ENCODE data around the gene CLTA. TPM values are rescaled to one million over a fixed set of nuclear protein-coding genes. Genes with fewer than 3 reads are reported as not detected.
A peak's percentile ranks its signal among the peaks of the same experiment; 100 is the strongest.

Gene CLTA
- total RNA-seq, 1 donor from 2014 or later = 114 TPM

DNA sequence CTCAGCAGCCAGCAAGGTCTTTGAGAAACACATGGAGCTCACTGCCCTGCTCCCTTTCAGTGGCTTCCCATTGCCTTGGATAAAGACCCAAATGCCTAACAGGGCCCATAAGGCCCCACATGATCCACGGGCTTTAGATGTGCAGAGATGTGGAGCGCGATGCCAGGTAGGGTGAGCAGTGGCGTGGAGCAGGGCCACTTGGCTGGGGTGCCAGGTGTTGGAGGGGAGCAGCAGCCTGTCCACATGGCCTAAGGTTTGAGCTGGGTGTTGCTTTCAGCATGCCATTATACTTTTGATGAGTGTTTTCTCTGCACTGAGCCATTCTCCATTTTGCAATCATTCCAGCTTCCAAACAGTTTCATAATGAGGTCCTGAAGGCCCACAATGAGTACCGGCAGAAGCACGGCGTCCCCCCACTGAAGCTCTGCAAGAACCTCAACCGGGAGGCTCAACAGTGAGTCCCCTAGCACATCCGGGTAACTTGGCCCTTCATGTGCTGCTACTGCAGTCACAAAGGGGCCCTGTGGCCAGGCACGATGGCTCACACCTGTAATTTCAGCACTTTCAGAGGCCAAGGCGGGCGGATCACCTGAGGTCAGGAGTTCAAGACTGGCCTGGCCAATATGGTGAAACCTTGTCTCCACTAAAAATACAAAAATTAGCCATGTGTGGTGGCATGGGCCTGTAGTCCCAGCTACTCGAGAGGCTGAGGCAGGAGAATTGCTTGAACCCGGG lies 43.1 kb upstream of the CLTA start:
- Histone ChIP-seq H3K9ac (ENCODE audit: low read depth in 1 of 3, low read length in 3 of 3) (no peak overlapping the region), H3K27me3 (ENCODE audit: control insufficient read depth in 3 of 3, insufficient read depth in 3 of 3, low read length in 3 of 3) (no peaks in the 10 kb centered on the region), H3K36me3 (ENCODE audit: control insufficient read depth in 3 of 3, insufficient read depth in 3 of 3, low read length in 3 of 3) (peaks cover 0 to 4% (median 2%) of the 10 kb centered on the region in 3 donors), H3K4me3 (ENCODE audit: low read length in 3 of 3) (no peak overlapping the region), H3K27ac (ENCODE audit: low read depth, low read length) (no peak overlapping the region), H3K9me3 (ENCODE audit: control insufficient read depth in 3 of 3, low read length in 3 of 3) (peaks cover 0 to 3% (median 0%) of the 10 kb centered on the region in 3 donors), H3K4me1 (ENCODE audit: control insufficient read depth in 3 of 3, insufficient read depth in 3 of 3, low read length in 3 of 3) (peaks cover 24 to 33% (median 32%) of the 10 kb centered on the region in 3 donors)

DNA sequence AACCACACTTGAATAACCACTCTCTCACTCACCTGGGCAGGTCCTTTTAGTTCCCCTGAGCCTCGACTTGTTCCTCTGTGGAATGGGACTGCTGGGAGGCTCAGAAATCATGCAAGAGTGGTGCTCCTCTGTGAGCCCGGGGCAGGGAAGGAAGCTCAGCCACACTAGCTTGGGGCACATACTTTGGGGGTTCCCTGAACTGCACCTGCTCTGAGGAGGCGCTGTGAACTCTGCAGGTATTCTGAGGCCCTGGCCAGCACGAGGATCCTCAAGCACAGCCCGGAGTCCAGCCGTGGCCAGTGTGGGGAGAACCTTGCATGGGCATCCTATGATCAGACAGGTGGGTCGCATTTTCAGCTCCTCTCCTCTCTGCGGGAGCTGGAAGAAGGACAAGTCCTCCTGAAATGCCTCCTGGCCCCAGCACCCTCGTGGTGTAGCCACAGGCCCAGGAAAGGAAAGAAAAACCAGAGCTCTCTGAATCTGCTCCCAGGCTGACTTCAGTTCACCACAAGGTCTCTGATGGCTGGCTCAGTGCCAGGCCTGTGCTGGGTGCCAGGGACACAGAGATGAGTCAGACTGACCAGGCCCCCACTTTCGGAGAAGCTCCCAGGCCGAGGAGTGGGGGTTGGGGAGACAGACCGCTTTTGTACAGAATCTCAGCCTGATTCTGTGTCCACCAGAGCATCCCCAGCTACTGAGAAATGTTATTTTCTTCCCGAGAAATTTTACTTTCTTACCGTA lies 42.2 kb upstream of the CLTA start:
- peaks cover 0 to 4% (median 2%) of the 10 kb centered on the region in 3 donors for H3K36me3 ChIP-seq (ENCODE audit: control insufficient read depth in 3 of 3, insufficient read depth in 3 of 3, low read length in 3 of 3)
- H3K9me3 ChIP-seq (ENCODE audit: control insufficient read depth in 3 of 3, low read length in 3 of 3) = peaks cover 0 to 3% (median 0%) of the 10 kb centered on the region in 3 donors
- H3K4me3 ChIP-seq (ENCODE audit: low read length in 3 of 3) = no peak overlapping the region
- H3K9ac ChIP-seq (ENCODE audit: low read depth in 1 of 3, low read length in 3 of 3) = peak overlapping the region in 1 of 3 donors; percentile 16
- peaks cover 19 to 27% (median 25%) of the 10 kb centered on the region in 3 donors for H3K4me1 ChIP-seq (ENCODE audit: control insufficient read depth in 3 of 3, insufficient read depth in 3 of 3, low read length in 3 of 3)
- H3K27ac ChIP-seq (ENCODE audit: low read depth, low read length) = peak overlapping the region; percentile 61
- H3K27me3 ChIP-seq (ENCODE audit: control insufficient read depth in 3 of 3, insufficient read depth in 3 of 3, low read length in 3 of 3) = no peaks in the 10 kb centered on the region

DNA sequence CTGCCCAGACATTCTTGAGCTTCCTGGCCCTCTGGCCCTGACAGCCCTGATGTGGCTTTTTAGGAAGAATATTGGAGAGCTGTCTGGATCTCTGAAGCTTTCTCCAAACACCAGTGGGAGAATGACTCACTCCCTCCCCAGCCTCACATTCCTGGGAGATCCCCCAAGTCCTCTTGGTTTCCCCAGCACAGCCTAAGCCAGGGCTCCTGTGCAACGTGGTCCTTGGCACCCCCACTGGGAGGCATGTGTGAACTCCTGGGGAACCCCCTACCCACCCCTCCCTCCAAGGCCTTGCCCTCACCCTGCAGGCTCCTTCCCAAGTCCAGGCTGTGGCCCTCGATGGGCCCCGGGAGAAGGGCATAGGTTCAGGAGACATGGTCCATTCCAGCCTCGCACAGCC lies 41.5 kb upstream of the CLTA start:
- H3K9ac ChIP-seq (ENCODE audit: low read depth in 1 of 3, low read length in 3 of 3) = no peak overlapping the region
- H3K4me1 ChIP-seq (ENCODE audit: control insufficient read depth in 3 of 3, insufficient read depth in 3 of 3, low read length in 3 of 3) = peaks cover 21 to 27% (median 25%) of the 10 kb centered on the region in 3 donors
- no peaks in the 10 kb centered on the region for H3K27me3 ChIP-seq (ENCODE audit: control insufficient read depth in 3 of 3, insufficient read depth in 3 of 3, low read length in 3 of 3)
- peaks cover 0 to 4% (median 2%) of the 10 kb centered on the region in 3 donors for H3K36me3 ChIP-seq (ENCODE audit: control insufficient read depth in 3 of 3, insufficient read depth in 3 of 3, low read length in 3 of 3)
- H3K4me3 ChIP-seq (ENCODE audit: low read length in 3 of 3) = no peak overlapping the region
- peak overlapping the region; percentile 41 for H3K27ac ChIP-seq (ENCODE audit: low read depth, low read length)
- peaks cover 0 to 3% (median 0%) of the 10 kb centered on the region in 3 donors for H3K9me3 ChIP-seq (ENCODE audit: control insufficient read depth in 3 of 3, low read length in 3 of 3)

DNA sequence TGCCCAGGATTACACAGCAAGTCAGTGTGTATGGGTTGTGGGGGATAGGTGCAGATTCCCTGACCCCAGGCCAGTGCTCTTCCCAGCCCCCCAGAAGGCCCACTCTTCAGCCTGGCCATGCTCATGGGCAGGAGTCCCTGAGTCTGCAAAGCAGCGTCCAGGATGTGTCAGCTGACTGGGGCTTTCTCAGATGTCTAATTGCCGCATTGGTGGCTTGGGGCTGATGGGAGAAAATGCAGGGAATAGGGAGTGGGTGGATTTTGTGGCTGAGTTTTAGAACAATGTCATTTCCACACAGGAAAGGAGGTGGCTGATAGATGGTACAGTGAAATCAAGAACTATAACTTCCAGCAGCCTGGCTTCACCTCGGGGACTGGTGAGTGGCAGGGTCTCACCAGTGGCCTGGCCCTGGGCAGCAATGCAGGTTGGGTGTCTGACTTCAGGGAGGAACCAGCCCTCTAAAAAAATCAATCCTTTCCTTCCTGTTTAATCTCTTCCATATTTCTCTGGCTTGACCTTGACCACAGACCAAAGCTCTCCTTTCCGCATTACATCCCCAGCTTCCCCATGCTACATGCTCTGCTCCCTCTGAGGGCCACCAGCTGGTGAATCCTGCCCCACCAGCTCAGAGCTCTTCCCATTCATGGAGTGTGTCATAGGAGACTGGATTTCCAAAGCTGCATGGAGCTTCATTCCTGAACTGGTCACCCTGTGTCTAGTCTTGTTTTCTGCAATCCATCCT lies 40.0 kb upstream of the CLTA start:
- Histone ChIP-seq H3K9me3 (ENCODE audit: control insufficient read depth in 3 of 3, low read length in 3 of 3) (peaks cover 0 to 3% (median 0%) of the 10 kb centered on the region in 3 donors), H3K27ac (ENCODE audit: low read depth, low read length) (peak overlapping the region; percentile 41), H3K4me1 (ENCODE audit: control insufficient read depth in 3 of 3, insufficient read depth in 3 of 3, low read length in 3 of 3) (peaks cover 26 to 31% (median 28%) of the 10 kb centered on the region in 3 donors), H3K27me3 (ENCODE audit: control insufficient read depth in 3 of 3, insufficient read depth in 3 of 3, low read length in 3 of 3) (no peaks in the 10 kb centered on the region), H3K9ac (ENCODE audit: low read depth in 1 of 3, low read length in 3 of 3) (no peak overlapping the region), H3K4me3 (ENCODE audit: low read length in 3 of 3) (no peak overlapping the region), H3K36me3 (ENCODE audit: control insufficient read depth in 3 of 3, insufficient read depth in 3 of 3, low read length in 3 of 3) (peaks cover 0 to 2% (median 0%) of the 10 kb centered on the region in 3 donors)

DNA sequence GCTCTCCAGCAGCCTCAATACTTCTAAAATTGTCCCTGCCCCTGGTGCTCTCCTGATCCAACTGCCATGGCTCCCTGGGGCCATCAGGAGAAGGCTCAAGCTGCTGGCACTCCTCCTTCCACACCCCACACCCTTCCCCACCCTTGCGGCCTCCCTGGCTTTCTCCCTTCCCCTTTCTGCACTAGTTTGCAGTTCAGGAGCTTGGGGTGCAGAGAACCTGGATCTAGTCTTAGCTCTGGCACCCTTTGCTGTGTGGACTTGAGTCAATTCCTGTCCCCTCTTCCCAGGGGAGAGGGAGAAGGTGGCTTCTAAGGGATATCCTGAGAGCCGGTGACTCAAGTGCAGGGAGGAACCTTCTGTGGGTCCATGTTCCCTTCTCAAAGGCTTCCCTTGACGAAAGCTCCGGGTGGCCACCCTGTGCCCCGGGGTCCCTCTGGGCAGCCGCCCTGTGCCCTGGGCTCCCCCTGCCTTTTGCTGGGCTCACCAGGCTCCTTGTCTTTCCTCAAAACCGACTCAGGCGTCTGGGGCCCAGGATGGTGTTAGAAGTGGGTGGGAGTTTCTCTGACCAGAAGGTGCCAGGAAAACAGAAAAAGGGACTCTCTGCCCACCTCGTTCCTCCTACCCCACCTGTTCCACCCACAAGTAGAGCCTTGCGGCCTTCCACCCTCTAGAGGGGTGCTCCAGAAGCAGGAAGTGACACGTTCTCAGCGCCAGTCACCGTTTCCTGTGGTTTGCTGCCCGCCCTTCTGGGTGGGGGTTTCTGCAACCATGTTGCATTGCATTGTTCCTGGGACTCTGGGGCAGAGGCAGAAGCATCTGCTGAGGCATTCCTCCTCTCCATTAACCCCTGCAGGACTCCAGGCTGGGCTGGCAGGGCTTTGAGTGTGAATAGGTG lies 39.2 kb upstream of the CLTA start:
- peaks cover 26 to 31% (median 28%) of the 10 kb centered on the region in 3 donors for H3K4me1 ChIP-seq (ENCODE audit: control insufficient read depth in 3 of 3, insufficient read depth in 3 of 3, low read length in 3 of 3)
- H3K36me3 ChIP-seq (ENCODE audit: control insufficient read depth in 3 of 3, insufficient read depth in 3 of 3, low read length in 3 of 3) = peaks cover 0 to 2% (median 0%) of the 10 kb centered on the region in 3 donors
- H3K9me3 ChIP-seq (ENCODE audit: control insufficient read depth in 3 of 3, low read length in 3 of 3) = no peaks in the 10 kb centered on the region
- H3K27ac ChIP-seq (ENCODE audit: low read depth, low read length) = peak overlapping the region; percentile 41
- no peak overlapping the region for H3K4me3 ChIP-seq (ENCODE audit: low read length in 3 of 3)
- H3K27me3 ChIP-seq (ENCODE audit: control insufficient read depth in 3 of 3, insufficient read depth in 3 of 3, low read length in 3 of 3) = no peaks in the 10 kb centered on the region
- H3K9ac ChIP-seq (ENCODE audit: low read depth in 1 of 3, low read length in 3 of 3) = no peak overlapping the region

DNA sequence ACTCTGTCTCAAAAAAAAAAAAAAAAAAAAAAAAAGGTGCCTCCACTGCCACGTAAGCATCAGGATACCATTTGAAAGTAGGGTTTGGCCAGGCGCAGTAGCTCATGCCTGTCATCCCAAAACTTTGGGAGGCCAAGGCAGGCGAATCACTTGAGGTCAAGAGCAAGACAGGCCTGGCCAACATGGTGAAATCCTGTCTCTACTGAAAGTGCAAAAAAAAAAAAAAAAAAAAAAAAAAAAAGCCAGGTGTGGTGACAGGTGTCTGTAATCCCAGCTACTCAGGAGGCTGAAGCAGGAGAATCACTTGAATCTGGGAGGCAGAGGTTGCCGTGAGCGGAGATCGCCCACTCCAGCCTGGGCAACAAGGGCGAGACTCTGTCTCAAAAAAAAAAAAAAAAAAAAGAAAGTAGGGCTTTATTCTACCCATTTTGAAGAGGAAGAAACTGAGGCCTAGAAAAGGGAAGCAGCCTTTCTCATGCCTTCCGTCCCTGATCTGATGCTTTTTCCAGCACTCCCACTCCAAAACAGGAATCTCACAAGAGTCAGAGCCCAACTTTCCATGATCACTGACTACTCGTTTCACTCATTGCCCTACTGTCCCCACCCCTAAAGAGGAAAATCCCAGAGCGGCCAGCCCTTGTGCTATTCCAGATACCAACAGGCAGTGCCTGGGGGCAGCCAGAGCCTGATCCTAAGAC lies 37.8 kb upstream of the CLTA start:
- peaks cover 20 to 26% (median 25%) of the 10 kb centered on the region in 3 donors for H3K4me1 ChIP-seq (ENCODE audit: control insufficient read depth in 3 of 3, insufficient read depth in 3 of 3, low read length in 3 of 3)

DNA sequence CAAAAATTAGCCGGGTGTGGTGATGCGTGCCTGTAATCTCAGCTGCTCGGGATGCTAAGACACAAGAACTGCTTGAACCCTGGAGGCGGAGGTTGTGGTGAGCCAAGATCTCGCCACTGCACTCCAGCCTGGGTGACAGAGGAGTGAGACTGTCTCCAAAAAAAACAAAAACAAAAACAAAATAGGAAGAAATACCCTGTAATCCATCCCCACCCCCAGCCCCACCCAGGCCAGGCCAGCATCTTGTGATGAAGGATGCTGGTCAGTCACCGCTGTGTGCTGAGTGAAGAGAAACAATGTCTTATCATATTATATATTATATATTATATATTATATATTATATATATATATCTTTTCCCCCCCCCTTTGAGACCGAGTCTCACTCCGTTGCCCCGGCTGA lies 37.0 kb upstream of the CLTA start:
- Histone ChIP-seq H3K4me1 (ENCODE audit: control insufficient read depth in 3 of 3, insufficient read depth in 3 of 3, low read length in 3 of 3) (peaks cover 14 to 19% (median 18%) of the 10 kb centered on the region in 3 donors), H3K27ac (ENCODE audit: low read depth, low read length) (peak overlapping the region; percentile 84), H3K9ac (ENCODE audit: low read depth in 1 of 3, low read length in 3 of 3) (no peak overlapping the region), H3K36me3 (ENCODE audit: control insufficient read depth in 3 of 3, insufficient read depth in 3 of 3, low read length in 3 of 3) (peaks cover 0 to 2% (median 0%) of the 10 kb centered on the region in 3 donors), H3K27me3 (ENCODE audit: control insufficient read depth in 3 of 3, insufficient read depth in 3 of 3, low read length in 3 of 3) (no peaks in the 10 kb centered on the region), H3K4me3 (ENCODE audit: low read length in 3 of 3) (no peak overlapping the region), H3K9me3 (ENCODE audit: control insufficient read depth in 3 of 3, low read length in 3 of 3) (no peaks in the 10 kb centered on the region)

More for the DNA sequence above, 37.8 kb upstream of the CLTA start:
- no peak overlapping the region for H3K4me3 ChIP-seq (ENCODE audit: low read length in 3 of 3)
- H3K36me3 ChIP-seq (ENCODE audit: control insufficient read depth in 3 of 3, insufficient read depth in 3 of 3, low read length in 3 of 3) = peaks cover 0 to 2% (median 0%) of the 10 kb centered on the region in 3 donors
- H3K27ac ChIP-seq (ENCODE audit: low read depth, low read length) = no peak overlapping the region
- no peaks in the 10 kb centered on the region for H3K27me3 ChIP-seq (ENCODE audit: control insufficient read depth in 3 of 3, insufficient read depth in 3 of 3, low read length in 3 of 3)
- H3K9me3 ChIP-seq (ENCODE audit: control insufficient read depth in 3 of 3, low read length in 3 of 3) = no peaks in the 10 kb centered on the region
- no peak overlapping the region for H3K9ac ChIP-seq (ENCODE audit: low read depth in 1 of 3, low read length in 3 of 3)

DNA sequence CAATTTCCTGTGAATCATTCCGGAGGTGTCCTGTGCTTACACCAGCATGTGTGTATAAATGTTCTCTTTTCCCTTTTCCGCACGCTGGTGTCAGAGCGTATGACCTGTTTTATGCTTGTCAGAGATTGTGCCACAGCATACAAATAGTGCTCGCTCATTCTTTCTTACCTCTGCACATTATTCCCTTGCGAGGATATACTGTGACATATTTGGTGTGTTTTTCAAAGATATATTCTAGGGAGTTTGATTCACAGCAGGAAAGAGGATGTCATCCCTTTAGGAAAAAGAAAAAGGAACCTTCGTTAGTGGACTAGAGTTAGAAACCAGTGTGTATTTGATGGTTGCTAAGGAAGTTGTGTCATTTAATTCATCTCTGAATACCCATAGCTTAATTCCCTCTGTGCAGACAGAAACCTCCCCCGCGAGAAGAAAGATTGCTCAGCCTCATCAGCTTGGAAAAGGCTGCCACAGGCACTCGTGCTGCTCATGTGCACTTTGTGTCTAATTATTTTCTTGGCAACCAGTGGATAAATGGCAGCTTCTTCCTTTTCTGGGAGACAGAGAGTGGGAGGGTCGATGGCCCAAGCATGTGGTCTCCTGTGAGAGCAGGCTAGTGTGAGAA lies 36.3 kb upstream of the CLTA start:
- Histone ChIP-seq H3K4me1 (ENCODE audit: control insufficient read depth in 3 of 3, insufficient read depth in 3 of 3, low read length in 3 of 3) (peaks cover 9 to 16% (median 14%) of the 10 kb centered on the region in 3 donors), H3K27ac (ENCODE audit: low read depth, low read length) (peak overlapping the region; percentile 84), H3K9ac (ENCODE audit: low read depth in 1 of 3, low read length in 3 of 3) (peak overlapping the region in 1 of 3 donors; percentile 33), H3K4me3 (ENCODE audit: low read length in 3 of 3) (peak overlapping the region in 1 of 3 donors; percentile 19), H3K27me3 (ENCODE audit: control insufficient read depth in 3 of 3, insufficient read depth in 3 of 3, low read length in 3 of 3) (no peaks in the 10 kb centered on the region), H3K9me3 (ENCODE audit: control insufficient read depth in 3 of 3, low read length in 3 of 3) (no peaks in the 10 kb centered on the region), H3K36me3 (ENCODE audit: control insufficient read depth in 3 of 3, insufficient read depth in 3 of 3, low read length in 3 of 3) (peaks cover 0 to 2% (median 0%) of the 10 kb centered on the region in 3 donors)
